Hepatocyte (in vitro differentiated cells): Measurements from ENCODE around the gene PPM1H. TPM values are rescaled to one million over a fixed set of nuclear protein-coding genes. Genes with fewer than 3 reads are reported as not detected.
A peak's percentile ranks its signal among the peaks of the same experiment; 100 is the strongest.

ENCODE experiments used
- DNase-seq: peaks from one replicate; pipeline ENCODE4 v3.0.0-alpha.2; 2016; ENCODE audit warnings: low spot score
- H2AFZ ChIP-seq: fragments of 200-600 bp; sonication (generic); 2 replicates; pipeline ENCODE4 v1.6.0; 2016; ENCODE audit warnings: antibody characterized with exemption, mild to moderate bottlenecking
- H3K27ac ChIP-seq: fragments of 200-600 bp; sonication (generic); 2 replicates; pipeline ENCODE4 v1.5.1; 2016; ENCODE audit warnings: mild to moderate bottlenecking
- H3K27me3 ChIP-seq: fragments of 200-600 bp; sonication (generic); 2 replicates; pipeline ENCODE4 v1.6.1; 2016
- H3K36me3 ChIP-seq: fragments of 200-600 bp; sonication (generic); replicated peaks from 2 replicates; pipeline ENCODE4 v1.5.1; 2016; ENCODE audit warnings: low read depth; ENCODE audit not compliant: insufficient read depth
- H3K4me1 ChIP-seq: fragments of 200-600 bp; sonication (generic); 2 replicates; pipeline ENCODE4 v1.5.1; 2016; ENCODE audit warnings: mild to moderate bottlenecking, moderate library complexity; ENCODE audit not compliant: insufficient read depth
- H3K4me2 ChIP-seq: fragments of 200-600 bp; sonication (generic); 2 replicates; pipeline ENCODE4 v1.6.0; 2016
- H3K4me3 ChIP-seq: fragments of 200-600 bp; sonication (generic); 2 replicates; pipeline ENCODE4 v1.5.1; 2016; ENCODE audit warnings: mild to moderate bottlenecking
- H3K79me2 ChIP-seq: fragments of 200-600 bp; sonication (generic); 2 replicates; pipeline ENCODE4 v1.6.0; 2017; ENCODE audit warnings: mild to moderate bottlenecking
- H3K9me2 ChIP-seq: fragments of 200-600 bp; sonication (generic); replicated peaks from 2 replicates; pipeline ENCODE4 v1.6.0; 2017; ENCODE audit warnings: mild to moderate bottlenecking; ENCODE audit not compliant: insufficient read depth
- H3K9me3 ChIP-seq: fragments of 200-600 bp; sonication (generic); 2 replicates; pipeline ENCODE4 v1.5.1; 2016; ENCODE audit warnings: low read depth, mild to moderate bottlenecking
- H4K20me1 ChIP-seq: fragments of 200-600 bp; sonication (generic); 2 replicates; pipeline ENCODE4 v1.6.0; 2016; ENCODE audit warnings: mild to moderate bottlenecking; ENCODE audit not compliant: insufficient read depth, poor library complexity, severe bottlenecking
- EZH2 ChIP-seq: fragments of 200-600 bp; sonication (generic); IDR thresholded peaks from 2 replicates; pipeline ENCODE4 v1.6.1; 2016; ENCODE audit warnings: antibody characterized with exemption, mild to moderate bottlenecking, borderline replicate concordance
- EZH2phosphoT487 ChIP-seq: fragments of 200-600 bp; sonication (generic); IDR thresholded peaks from one replicate; pipeline ENCODE4 v1.6.1; 2018; ENCODE audit warnings: antibody characterized with exemption, mild to moderate bottlenecking, low read depth, moderate library complexity; ENCODE audit not compliant: unreplicated experiment, severe bottlenecking
- WGBS: methylation state at CpG from one replicate; pipeline ENCODE4 v1.1.6; 2016; ENCODE audit warnings: low lambda C conversion rate; ENCODE audit errors: missing lambda C conversion rate; 5-methylcytosine and 5-hydroxymethylcytosine counted together
- polyA plus RNA-seq: library from polyadenylated mRNA; unstranded; fragments of >200 nt; fragmentation: Nextera tagmentation; extraction: Ambion mirVana; gene quantifications from 2 replicates; pipeline ENCODE4 v1.2.1, GENCODE V29; 2016
- total RNA-seq: library from RNA; depleted of rRNA; stranded (reverse); fragments of >200 nt; gene quantifications from 2 replicates; pipeline ENCODE4 v1.2.3, GENCODE V29; 2014
- TF ChIP-seq, protein P1 (sequence below): fragments of 200-600 bp; sonication (generic); IDR thresholded peaks from 2 replicates; pipeline ENCODE4 v1.5.1; 2016; ENCODE audit warnings: antibody characterized with exemption, mild to moderate bottlenecking; ENCODE audit not compliant: poor library complexity

PPM1H gene
- total and polyA plus RNA-seq, 2 experiments from 2014 or later: 9.2 to 21.8 TPM

DNA sequence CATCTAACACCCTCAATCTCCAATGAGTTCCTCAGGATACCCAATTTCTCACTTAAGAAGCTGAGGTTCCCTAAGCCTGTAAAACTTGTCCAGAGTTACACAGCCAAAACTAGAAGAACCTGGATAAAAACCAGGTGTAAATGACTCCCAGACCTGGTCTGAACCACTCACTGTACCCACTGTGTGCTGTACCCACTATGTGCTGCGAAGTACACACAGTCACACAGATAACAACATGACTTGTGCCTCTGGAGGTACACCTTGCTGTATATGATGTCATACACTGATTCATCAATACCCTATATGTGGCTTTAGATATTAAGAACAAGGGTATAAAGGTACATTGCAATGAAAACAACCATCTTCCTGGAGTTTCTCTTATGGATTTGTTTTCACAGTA is 66.1 kb downstream of the PPM1H start:
- no peaks in the 10 kb centered on the region for H3K9me2 ChIP-seq
- TF ChIP-seq, protein P1, sequence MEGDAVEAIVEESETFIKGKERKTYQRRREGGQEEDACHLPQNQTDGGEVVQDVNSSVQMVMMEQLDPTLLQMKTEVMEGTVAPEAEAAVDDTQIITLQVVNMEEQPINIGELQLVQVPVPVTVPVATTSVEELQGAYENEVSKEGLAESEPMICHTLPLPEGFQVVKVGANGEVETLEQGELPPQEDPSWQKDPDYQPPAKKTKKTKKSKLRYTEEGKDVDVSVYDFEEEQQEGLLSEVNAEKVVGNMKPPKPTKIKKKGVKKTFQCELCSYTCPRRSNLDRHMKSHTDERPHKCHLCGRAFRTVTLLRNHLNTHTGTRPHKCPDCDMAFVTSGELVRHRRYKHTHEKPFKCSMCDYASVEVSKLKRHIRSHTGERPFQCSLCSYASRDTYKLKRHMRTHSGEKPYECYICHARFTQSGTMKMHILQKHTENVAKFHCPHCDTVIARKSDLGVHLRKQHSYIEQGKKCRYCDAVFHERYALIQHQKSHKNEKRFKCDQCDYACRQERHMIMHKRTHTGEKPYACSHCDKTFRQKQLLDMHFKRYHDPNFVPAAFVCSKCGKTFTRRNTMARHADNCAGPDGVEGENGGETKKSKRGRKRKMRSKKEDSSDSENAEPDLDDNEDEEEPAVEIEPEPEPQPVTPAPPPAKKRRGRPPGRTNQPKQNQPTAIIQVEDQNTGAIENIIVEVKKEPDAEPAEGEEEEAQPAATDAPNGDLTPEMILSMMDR: no peak
- TF ChIP-seq EZH2: no peak
- TF ChIP-seq EZH2phosphoT487: no peak
- H2AFZ ChIP-seq: no peak overlapping the region
- peaks cover 32% of the 10 kb centered on the region for H3K79me2 ChIP-seq
- no peaks in the 10 kb centered on the region for H3K27me3 ChIP-seq
- 90% methylated on average over 1 of the region's 1 CpG for WGBS
- no peaks in the 10 kb centered on the region for H3K9me3 ChIP-seq
- no peaks in the 10 kb centered on the region for H4K20me1 ChIP-seq
- peaks cover 18% of the 10 kb centered on the region for H3K4me1 ChIP-seq
- H3K36me3 ChIP-seq: no peaks in the 10 kb centered on the region
- no peak for DNase-seq
- H3K4me2 ChIP-seq: no peak overlapping the region
- H3K27ac ChIP-seq: no peak overlapping the region
- H3K4me3 ChIP-seq: no peak overlapping the region

DNA sequence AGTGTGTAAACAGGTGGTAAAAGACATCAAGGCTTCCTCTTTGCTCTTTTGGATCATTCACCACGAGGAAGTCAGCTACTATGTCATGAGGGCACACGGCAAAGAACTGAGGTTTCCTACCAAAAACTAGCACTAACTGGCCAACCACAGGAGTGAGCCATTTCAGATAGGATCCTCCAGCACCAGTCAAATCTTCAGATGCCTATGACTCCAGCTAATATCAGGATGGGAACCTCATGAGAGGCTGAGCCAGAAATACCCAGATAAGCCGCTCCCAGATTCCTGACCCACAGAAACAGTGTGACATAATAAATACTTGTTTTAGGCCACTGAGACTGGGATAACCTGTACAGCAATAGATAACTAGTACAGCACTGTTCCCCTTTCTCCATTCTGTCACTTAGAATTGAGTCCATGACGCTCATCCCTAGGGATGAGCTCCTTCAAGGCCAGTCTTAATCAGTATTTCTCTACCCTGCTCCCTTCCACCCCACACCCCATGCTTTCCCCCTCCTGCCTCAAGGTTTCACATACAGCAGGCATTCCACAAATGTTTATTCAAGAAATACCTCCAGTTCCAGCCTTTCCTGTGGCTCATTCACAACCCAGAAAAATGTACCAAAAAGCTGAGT is 68.4 kb downstream of the PPM1H start:
- Histone ChIP-seq H3K4me3 (no peak overlapping the region), H3K9me2 (no peaks in the 10 kb centered on the region), H3K4me1 (peaks cover 18% of the 10 kb centered on the region), H3K9me3 (no peaks in the 10 kb centered on the region), H3K79me2 (peaks cover 45% of the 10 kb centered on the region), H4K20me1 (no peaks in the 10 kb centered on the region), H3K27me3 (no peaks in the 10 kb centered on the region), H2AFZ (no peak overlapping the region), H3K4me2 (peak overlapping the region; percentile 30), H3K27ac (peak overlapping the region; percentile 57), H3K36me3 (no peaks in the 10 kb centered on the region)
- 43% methylated on average over 4 of the region's 4 CpGs for WGBS
- no peak for TF ChIP-seq EZH2
- TF ChIP-seq, protein P1: no peak
- TF ChIP-seq EZH2phosphoT487: no peak
- peak; percentile 32 for DNase-seq

DNA sequence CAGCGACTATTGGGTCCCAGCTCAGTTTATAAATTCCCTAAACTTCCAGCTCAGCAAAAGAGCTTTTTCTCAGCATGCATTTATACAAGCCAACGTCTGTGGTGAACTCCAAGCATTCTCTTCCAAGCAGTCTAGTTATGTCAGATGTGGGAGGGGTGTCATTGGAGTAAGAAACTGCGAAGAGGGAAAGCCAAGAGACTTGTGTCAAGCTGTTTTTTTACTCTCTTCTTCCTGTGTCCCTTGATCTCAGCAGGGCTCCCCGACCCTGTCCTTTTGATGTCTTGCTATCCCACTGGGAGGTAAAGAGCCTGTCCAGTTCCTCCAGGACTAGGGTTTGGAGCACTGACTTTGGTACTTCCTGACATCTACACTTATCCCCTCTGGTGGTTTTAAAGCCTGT is 69.0 kb downstream of the PPM1H start:
- Histone ChIP-seq H3K9me3 (no peaks in the 10 kb centered on the region), H3K9me2 (no peaks in the 10 kb centered on the region), H3K27ac (peak overlapping the region; percentile 57), H3K36me3 (no peaks in the 10 kb centered on the region), H3K27me3 (no peaks in the 10 kb centered on the region), H3K4me1 (peaks cover 22% of the 10 kb centered on the region), H3K79me2 (peaks cover 45% of the 10 kb centered on the region), H4K20me1 (no peaks in the 10 kb centered on the region), H2AFZ (no peak overlapping the region), H3K4me3 (no peak overlapping the region), H3K4me2 (no peak overlapping the region)
- WGBS: 54% methylated on average over 4 of the region's 4 CpGs
- TF ChIP-seq EZH2phosphoT487 (no peak), EZH2 (no peak)
- TF ChIP-seq, protein P1: no peak
- no peak for DNase-seq
